GM21447 (cell line): ENCODE results near the gene ZKSCAN3.
"Not testable (repeated sequence)": the region's sequence is repeated elsewhere in the genome, so short reads cannot be mapped to it uniquely, and the experiment has no call there.

Source experiments
- ATAC-seq: cut with Tn5 transposase; IDR thresholded peaks from one replicate; pipeline ENCODE4 v1.9.1; 2021; ENCODE audit not compliant: unreplicated experiment

Gene ZKSCAN3

GRCh38 chr6:28349892-28350737, at the start of gene ZKSCAN3:
TSS of gene ZKSCAN3 (plus strand) at chr6:28349947. CDS start at chr6:28359587, 9,640 bp downstream.
- ATAC-seq: peak; percentile 98

GRCh38 chr6:28303570-28303969, 46.2 kb upstream of the ZKSCAN3 start:
- peak; percentile 90 for ATAC-seq

GRCh38 chr6:28306363-28306762, 43.4 kb upstream of the ZKSCAN3 start:
- ATAC-seq: not testable (repeated sequence)

GRCh38 chr6:28311139-28311823, 38.5 kb upstream of the ZKSCAN3 start:
- ATAC-seq: no peak

- no peak for ATAC-seq
Observed at GRCh38 chr6:28312939-28313338, 36.8 kb upstream of the ZKSCAN3 start.

- ATAC-seq: no peak
Observed at GRCh38 chr6:28315628-28316027, 34.1 kb upstream of the ZKSCAN3 start.

- ATAC-seq: not testable (repeated sequence)
Observed at GRCh38 chr6:28317866-28318265, 31.9 kb upstream of the ZKSCAN3 start.

- ATAC-seq: no peak
Observed at GRCh38 chr6:28322661-28323060, 27.1 kb upstream of the ZKSCAN3 start.

GRCh38 chr6:28323813-28324424, 25.8 kb upstream of the ZKSCAN3 start:
- ATAC-seq: no peak

- ATAC-seq: no peak
Observed at GRCh38 chr6:28326371-28326948, 23.3 kb upstream of the ZKSCAN3 start.

GRCh38 chr6:28330041-28330440, 19.7 kb upstream of the ZKSCAN3 start:
- ATAC-seq: no peak

- ATAC-seq: no peak
Observed at GRCh38 chr6:28333047-28333446, 16.7 kb upstream of the ZKSCAN3 start.

- ATAC-seq: no peak
Observed at GRCh38 chr6:28333599-28334018, 16.1 kb upstream of the ZKSCAN3 start.

- ATAC-seq: no peak
Observed at GRCh38 chr6:28334286-28335039, 15.3 kb upstream of the ZKSCAN3 start.

GRCh38 chr6:28335040-28335563, 14.6 kb upstream of the ZKSCAN3 start:
- ATAC-seq: no peak

- ATAC-seq: peak; percentile 74
Observed at GRCh38 chr6:28335564-28336283, 14.0 kb upstream of the ZKSCAN3 start, which contains the start of gene ZSCAN31. TSS of gene ZSCAN31 (minus strand) at chr6:28336148. CDS start at chr6:28329683, 6,465 bp downstream.

- peak; percentile 48 for ATAC-seq
Observed at GRCh38 chr6:28336284-28337120, 13.2 kb upstream of the ZKSCAN3 start.

- no peak for ATAC-seq
Observed at GRCh38 chr6:28337121-28337520, 12.6 kb upstream of the ZKSCAN3 start.
